HG03280 (cell line): ENCODE measurements around the gene OAS3.
A peak's percentile ranks its signal among the peaks of the same experiment; 100 is the strongest.
"Not testable (repeated sequence)": the region's sequence is repeated elsewhere in the genome, so short reads cannot be mapped to it uniquely, and the experiment has no call there.

ENCODE experiments used
- ATAC-seq: cut with Tn5 transposase; IDR thresholded peaks from one replicate; pipeline ENCODE4 v1.9.1; 2021; ENCODE audit warnings: mild to moderate bottlenecking, moderate library complexity; ENCODE audit not compliant: unreplicated experiment

OAS3 gene

DNA sequence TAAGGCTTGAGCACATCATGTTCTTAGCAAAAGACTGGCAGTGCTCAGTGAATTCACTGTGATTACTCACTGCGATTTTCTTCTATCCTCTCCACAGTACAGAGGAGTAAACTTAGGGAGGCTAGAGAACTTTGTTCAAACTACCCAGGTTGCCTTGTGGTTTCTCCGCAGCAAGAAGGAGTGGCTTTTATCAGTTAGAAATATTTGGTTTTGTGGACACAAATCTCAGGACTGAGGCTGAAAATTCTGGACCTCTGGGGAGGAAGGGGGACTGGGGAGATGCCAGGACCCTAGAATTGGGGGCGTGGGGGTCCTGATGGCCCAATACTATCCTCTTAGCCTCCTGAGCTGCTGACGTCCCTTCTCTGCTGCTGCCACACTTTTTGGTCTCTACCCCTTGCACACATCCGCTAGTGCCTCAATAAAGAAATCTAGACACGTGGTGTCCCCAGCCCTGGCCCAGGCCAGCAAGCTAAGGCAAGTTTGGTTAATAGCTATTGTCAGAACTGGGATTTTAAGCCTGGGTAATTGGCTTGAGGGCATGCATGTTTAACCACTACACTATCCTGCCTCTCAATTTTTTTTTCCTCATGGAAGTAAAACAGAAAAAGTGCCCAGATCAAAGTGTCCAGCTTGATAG, 40.9 kb downstream of the OAS3 start:
- ATAC-seq = no peak

DNA sequence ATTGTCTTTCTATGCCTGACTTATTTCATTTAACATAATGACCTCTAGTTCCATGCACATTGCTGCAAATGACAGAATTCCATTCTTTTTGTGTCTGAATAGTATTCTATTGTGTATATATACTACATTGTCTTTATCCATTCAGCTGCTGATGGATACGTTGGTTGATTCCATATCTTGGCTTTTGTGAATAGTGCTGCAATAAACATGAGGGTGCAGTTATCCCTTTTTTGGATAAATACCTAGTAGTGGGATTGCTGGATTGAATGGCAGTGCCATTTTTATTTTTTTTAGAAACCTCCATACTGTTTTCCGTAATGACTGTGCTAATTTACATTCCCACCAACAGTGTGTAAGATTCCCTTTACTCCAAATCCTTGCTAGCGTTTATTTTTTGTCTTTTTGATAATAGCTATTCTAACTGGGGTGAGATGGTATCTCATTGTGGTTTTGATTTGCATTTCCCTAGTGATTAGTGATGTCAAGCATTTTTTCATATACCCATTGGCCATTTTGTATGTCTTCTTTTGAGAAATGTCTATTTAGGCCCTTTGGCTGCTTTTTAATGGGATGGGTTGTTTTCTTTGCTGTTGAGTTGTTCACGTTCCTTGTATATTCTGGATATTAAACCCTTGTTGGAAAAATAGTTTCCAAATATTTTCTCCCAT, 42.4 kb downstream of the OAS3 start:
- ATAC-seq = no peak

- ATAC-seq = no peak
Measured at GRCh38 chr12:112985642-112986290, 47.5 kb downstream of the OAS3 start.

DNA sequence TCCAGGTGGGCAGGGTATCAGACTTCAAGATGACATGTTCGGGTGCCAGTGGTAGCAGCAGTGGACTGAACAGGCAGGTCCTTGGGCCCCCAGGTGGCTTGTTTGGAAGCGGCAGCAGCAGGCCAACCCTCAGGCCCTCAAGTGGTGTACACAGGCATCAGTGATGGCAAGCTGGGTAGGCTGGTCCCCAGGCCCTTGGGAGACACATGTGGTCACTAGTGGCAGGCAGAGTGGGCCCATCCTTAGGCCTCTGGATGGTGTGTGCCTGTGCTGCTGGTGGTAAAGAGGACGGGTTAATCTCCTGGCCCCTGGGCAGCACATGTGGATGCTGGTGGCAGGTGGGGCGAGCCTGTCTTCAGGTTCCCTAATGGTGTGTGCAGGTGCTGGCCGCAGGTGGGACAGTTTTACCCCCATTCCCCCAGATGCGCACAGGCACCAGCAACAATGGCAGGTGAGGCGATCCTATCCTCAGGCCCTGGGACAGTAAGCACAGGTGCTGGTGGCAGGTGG, 48.1 kb downstream of the OAS3 start:
- no peak for ATAC-seq

- ATAC-seq = no peak
Measured at GRCh38 chr12:112987561-112987960, 49.3 kb downstream of the OAS3 start.

DNA sequence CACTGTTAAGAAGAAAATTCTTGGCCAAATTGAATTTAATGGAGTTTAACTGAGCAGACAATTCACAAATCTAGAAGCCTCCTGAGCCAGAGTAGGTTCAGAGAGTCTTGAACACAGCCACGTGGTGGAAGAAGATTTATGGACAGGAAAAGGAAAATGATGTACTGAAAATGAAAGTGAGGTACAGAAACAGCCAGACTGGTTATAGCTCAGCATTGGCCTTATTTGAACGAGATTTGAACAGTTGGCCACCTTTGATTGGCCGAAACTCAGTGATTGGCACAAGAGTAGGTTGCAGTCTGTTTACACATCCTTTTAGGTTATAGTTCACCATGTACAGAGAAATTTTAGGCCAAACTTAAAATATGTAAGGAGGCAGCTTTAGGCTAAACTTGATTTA, 50.0 kb downstream of the OAS3 start:
- no peak for ATAC-seq

GRCh38 chr12:112988823-112989385, 50.6 kb downstream of the OAS3 start:
- ATAC-seq = not testable (repeated sequence)

DNA sequence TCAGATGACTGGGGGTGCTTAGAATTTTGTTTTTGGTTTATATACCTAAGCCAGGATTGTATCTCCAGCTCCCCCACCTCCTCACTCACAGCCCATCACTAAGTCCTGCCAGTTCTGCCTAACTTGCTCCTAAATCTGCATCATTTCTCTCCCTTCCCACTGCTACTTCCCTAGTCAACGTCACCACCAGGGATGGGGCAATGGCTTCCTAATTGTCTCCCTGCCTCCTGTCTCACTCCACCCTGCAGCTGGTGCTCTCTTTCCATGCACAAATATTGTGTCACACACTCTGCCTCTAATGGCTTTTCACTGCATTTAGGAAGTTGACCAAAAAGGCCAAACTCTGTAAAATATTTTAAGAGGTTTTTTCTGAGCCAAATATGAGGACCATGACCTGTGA, 51.5 kb downstream of the OAS3 start:
- no peak for ATAC-seq

DNA sequence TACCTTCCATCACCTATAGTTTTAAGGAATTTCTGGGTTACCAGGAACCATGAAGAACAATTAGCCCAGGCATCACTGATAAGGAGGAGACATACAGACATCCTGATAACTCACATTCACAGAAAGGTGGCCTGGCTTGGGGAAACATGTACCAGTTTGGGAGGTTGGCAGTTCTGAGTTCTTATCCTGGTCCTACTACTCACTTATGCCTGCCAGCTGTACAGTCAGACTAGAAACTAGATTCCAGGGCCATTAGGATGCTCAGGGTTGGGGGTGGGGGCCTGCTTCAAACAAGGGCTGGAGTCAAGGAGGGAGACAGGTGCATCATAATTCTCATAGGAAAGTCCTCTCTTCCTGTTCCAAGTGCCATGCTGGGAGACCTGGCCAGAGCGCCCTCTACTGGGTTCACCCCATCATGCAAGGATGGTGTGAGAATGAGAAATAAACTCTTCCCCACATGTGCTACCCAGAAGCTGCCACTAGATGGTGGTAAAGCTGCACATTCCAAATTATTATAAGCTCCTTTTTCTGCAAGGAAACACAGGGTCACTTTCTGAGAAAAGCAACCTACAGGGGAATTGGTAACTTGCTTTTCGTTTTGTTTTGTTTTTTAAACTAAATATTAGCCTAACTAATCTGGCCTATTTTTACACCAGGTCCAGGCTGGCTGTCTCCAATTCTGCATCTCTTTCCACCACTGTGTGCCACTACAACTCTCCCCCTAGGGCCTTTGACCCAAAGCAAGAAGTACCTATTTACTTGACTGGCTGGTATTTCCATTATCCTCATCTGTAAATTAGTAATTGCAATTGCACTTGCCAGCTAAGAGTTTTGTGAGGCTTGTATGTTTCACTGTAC, 54.5 kb downstream of the OAS3 start:
- no peak for ATAC-seq

- no peak for ATAC-seq
Measured at GRCh38 chr12:112995008-112995407, 56.7 kb downstream of the OAS3 start.

- ATAC-seq = no peak
Measured at GRCh38 chr12:112996501-112996900, 58.2 kb downstream of the OAS3 start.

GRCh38 chr12:112997506-112997905, 59.2 kb downstream of the OAS3 start:
- ATAC-seq = no peak

- ATAC-seq = peak; percentile 90
Measured at GRCh38 chr12:112998987-112999767, 60.9 kb downstream of the OAS3 start.

DNA sequence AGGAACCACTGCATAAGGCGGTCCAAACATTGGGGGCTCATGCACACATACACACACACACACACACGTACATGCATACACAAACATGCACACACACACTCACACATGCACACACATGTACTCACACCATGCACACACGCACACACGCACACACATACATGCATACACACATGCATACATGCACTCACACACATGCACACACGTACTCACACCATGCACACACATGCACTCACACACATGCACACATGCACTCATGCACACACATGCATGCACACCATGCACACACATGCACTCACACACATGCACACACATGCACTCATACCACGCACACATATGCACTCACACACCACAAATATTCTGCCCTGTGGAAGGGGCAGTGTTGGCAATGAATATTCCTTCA, 62.2 kb downstream of the OAS3 start:
- no peak for ATAC-seq

DNA sequence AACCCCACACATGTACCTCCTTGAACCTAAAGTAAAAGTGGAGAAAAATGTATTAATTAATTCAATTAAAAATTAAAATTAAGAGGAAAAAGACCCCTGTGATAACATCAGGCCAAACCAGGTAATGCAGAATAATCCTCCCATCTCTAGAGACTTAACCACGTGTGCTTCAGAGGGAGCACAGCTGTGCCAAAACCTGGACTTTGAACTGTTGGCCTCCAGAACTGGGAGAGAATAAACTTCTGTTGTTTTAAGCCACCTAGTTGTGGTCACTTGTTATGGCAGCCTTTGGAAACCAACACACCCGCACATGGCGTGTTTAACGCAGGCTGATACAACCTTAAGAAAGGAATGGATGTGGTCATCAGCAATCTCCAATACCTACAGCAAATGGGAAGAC, 63.9 kb downstream of the OAS3 start:
- no peak for ATAC-seq

DNA sequence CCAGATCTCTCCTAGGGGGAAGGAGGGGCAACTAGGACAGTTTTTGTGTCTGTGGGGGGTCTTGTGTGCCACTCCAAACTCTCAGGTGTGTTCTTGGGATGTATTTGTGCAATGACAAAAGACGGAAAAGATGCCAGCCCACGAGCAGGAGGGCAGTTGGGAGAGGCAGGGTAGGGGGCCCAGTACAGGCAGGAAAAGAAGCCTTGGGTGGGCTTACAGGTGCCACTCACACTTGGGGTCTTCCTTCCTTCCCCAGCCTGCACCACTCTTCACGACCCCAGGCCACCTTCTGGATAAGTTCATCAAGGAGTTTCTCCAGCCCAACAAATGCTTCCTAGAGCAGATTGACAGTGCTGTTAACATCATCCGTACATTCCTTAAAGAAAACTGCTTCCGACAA, 64.4 kb downstream of the OAS3 start:
- ATAC-seq = no peak

DNA sequence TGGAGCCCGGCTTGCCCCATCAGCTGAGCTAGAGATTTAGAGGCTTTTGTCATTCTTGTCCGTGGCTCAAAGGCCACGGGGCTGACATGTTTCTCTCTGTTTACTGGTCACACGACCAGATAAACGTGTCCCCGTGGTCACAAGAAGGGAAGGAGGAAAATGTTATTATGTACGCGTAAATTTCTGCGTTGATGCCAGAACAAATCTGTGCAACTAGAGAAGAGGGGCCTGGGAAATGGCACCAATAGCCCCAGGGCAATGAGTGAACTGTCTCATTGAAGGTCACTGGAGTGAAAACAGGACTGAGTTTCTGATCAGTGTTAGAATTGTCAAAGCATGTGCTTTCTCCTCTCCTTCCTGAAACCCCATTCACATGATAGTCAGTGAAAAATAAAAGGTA, 65.4 kb downstream of the OAS3 start:
- ATAC-seq = no peak

GRCh38 chr12:113005762-113006161, 67.5 kb downstream of the OAS3 start:
- no peak for ATAC-seq

- no peak for ATAC-seq
Measured at GRCh38 chr12:113006206-113006605, 67.9 kb downstream of the OAS3 start.

DNA sequence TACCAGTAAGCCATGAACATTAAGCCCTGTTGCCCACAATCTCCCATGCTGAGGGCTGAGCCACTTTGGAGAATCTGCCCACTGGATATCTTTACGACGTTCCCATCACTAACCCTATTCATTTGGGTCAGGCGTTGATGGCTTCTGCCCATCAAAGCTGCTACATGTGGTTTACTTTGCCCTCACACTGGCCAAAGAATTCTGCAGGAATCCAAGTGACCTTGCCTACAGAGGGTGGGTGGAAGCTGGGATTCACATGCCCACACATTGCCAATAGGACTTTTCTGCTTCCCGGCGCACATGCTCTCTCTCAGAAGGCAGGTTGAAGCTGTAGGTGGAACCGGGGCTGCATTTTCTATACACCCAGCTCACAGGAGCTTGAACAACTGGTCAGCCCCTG, 68.4 kb downstream of the OAS3 start:
- no peak for ATAC-seq
